ENCODE results near the gene HAO1.

Gene HAO1

GRCh38 chr20:7908905-7909304 lies 31.4 kb downstream of the HAO1 start:
- no peak overlapping the region for H3K4me3 ChIP-seq (ENCODE audit: low read depth, low read length)
- DNase-seq (ENCODE audit: low read depth) = no peak
- no peak for TF ChIP-seq CTCF (IDR thresholded peaks at IDR 0.05; ENCODE audit: insufficient read depth, low read depth, low read length, missing control alignments)

- DNase-seq (ENCODE audit: low read depth) = no peak
- no peak for TF ChIP-seq CTCF (IDR thresholded peaks at IDR 0.05; ENCODE audit: insufficient read depth, low read depth, low read length, missing control alignments)
- H3K4me3 ChIP-seq (ENCODE audit: low read depth, low read length) = no peak overlapping the region
Observed at GRCh38 chr20:7903429-7903828, 36.8 kb downstream of the HAO1 start.

- no peak for DNase-seq (ENCODE audit: low read depth)
- H3K4me3 ChIP-seq (ENCODE audit: low read depth, low read length) = no peak overlapping the region
- no peak for TF ChIP-seq CTCF (IDR thresholded peaks at IDR 0.05; ENCODE audit: insufficient read depth, low read depth, low read length, missing control alignments)
Observed at GRCh38 chr20:7902879-7903278, 37.4 kb downstream of the HAO1 start.

- DNase-seq (ENCODE audit: low read depth) = no peak
- no peak overlapping the region for H3K4me3 ChIP-seq (ENCODE audit: low read depth, low read length)
- TF ChIP-seq CTCF (IDR thresholded peaks at IDR 0.05; ENCODE audit: insufficient read depth, low read depth, low read length, missing control alignments) = no peak
Observed at GRCh38 chr20:7897781-7898364, 42.4 kb downstream of the HAO1 start.

- H3K4me3 ChIP-seq (ENCODE audit: low read depth, low read length) = no peak overlapping the region
- TF ChIP-seq CTCF (IDR thresholded peaks at IDR 0.05; ENCODE audit: insufficient read depth, low read depth, low read length, missing control alignments) = no peak
- DNase-seq (ENCODE audit: low read depth) = no peak
Observed at GRCh38 chr20:7893014-7893730, 47.1 kb downstream of the HAO1 start.

GRCh38 chr20:7891705-7892104 lies 48.6 kb downstream of the HAO1 start:
- TF ChIP-seq CTCF (IDR thresholded peaks at IDR 0.05; ENCODE audit: insufficient read depth, low read depth, low read length, missing control alignments) = no peak
- DNase-seq (ENCODE audit: low read depth) = no peak
- no peak overlapping the region for H3K4me3 ChIP-seq (ENCODE audit: low read depth, low read length)

GRCh38 chr20:7889736-7890135 lies 50.5 kb downstream of the HAO1 start:
- no peak overlapping the region for H3K4me3 ChIP-seq (ENCODE audit: low read depth, low read length)
- no peak for TF ChIP-seq CTCF (IDR thresholded peaks at IDR 0.05; ENCODE audit: insufficient read depth, low read depth, low read length, missing control alignments)
- no peak for DNase-seq (ENCODE audit: low read depth)

Measured in GM12865 (cell line).